HFF-Myc (cell line): ENCODE measurements around the gene NKX2-1.

Experiments used
- DNase-seq: peaks from one replicate; pipeline ENCODE4 v3.0.0-alpha.2; 2011; ENCODE audit warnings: low read depth; ENCODE audit errors: extremely low read depth
- H3K4me3 ChIP-seq: replicated peaks from 2 replicates; pipeline ENCODE4 v1.5.1; 2011; ENCODE audit warnings: low read depth, mild to moderate bottlenecking, control low read depth, low read length
- TF ChIP-seq, protein P1 (sequence below): IDR thresholded peaks from 2 replicates; pipeline ENCODE4 v1.5.1; 2012; ENCODE audit warnings: mild to moderate bottlenecking, low read depth, low read length, control low read depth; ENCODE audit errors: missing control alignments

Gene NKX2-1

DNA sequence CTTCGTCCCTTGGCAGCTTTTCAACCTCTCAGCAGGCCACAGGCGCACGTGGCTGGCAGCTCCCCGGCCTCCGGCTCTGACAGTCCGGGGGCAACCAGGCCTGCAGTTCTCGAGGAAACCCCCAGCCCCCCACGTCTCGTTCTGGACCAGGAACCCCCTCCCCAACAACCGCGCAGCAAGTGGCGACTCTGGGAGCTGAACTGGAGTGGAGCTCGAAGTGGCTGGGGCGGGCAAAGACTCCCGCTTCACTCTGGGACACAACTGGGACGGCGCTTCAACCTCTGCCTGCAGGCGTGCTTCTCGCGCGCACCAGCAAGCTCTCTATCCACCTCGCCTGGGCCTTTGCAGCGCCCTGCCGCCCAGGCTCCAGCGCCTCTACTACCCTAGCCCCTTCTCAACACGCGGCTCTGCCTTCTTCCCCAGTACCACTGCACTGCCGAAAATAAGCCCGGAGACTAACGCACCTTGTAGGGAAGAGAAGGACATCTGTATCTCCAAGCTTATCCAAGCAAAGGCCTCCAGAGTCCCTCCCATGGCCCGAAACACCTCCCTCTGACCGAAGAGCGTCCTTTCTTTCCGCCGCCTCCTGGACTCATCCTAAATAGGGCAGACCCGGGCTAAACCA lies 2.4 kb upstream of the NKX2-1 start:
- TF ChIP-seq, protein P1, sequence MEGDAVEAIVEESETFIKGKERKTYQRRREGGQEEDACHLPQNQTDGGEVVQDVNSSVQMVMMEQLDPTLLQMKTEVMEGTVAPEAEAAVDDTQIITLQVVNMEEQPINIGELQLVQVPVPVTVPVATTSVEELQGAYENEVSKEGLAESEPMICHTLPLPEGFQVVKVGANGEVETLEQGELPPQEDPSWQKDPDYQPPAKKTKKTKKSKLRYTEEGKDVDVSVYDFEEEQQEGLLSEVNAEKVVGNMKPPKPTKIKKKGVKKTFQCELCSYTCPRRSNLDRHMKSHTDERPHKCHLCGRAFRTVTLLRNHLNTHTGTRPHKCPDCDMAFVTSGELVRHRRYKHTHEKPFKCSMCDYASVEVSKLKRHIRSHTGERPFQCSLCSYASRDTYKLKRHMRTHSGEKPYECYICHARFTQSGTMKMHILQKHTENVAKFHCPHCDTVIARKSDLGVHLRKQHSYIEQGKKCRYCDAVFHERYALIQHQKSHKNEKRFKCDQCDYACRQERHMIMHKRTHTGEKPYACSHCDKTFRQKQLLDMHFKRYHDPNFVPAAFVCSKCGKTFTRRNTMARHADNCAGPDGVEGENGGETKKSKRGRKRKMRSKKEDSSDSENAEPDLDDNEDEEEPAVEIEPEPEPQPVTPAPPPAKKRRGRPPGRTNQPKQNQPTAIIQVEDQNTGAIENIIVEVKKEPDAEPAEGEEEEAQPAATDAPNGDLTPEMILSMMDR: no peak
- DNase-seq: no peak
- no peak overlapping the region for H3K4me3 ChIP-seq

- DNase-seq: no peak
- TF ChIP-seq, protein P1: no peak
- no peak overlapping the region for H3K4me3 ChIP-seq
Measured at GRCh38 chr14:36521598-36522345, 1.7 kb upstream of the NKX2-1 start.

DNA sequence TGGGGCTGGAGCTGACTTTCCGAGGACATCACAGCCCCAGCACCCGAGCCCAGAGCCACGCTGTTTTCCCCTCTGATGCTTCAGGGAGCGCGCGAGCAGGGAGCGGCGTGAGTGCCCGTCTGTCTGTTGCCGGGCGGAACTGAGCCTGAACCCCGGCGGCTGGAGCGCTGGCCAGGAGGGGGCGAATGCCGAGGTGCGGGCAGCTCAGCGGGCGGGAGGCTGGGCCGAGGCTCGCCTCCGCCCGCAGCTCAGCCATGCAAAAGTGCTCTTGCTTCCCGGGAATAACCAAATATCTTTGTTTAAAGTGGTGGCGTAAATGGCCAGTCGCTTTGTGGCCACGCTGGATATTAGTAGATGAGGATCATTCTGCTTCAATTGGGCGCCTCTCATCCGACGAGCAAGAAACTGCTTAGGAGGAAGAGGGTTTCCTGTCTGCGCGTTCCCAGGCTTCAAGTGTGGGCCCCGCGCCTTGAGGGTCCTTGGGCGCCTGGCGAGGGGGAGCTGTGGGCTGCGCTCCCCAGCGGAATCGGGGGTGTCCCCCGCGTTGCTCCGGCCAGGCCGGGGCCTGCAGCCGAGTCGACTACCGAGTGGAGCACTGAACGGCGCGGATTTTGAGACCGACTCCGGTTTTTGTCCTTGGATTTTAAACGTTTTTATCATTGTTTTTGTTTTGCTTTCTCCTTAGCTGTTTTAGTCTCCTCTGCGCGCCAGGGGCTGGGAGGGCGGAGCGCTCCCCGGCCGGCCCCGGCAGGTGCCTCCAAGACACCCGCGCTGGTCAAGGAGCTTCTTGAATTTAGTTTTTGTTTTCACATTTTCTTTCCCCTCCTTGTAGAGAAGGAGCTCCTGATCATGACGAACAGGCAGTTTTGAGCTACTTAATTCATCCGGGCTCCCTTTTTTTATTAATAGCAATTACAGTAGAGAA lies 831 bp upstream of the NKX2-1 start:
- no peak overlapping the region for H3K4me3 ChIP-seq
- TF ChIP-seq, protein P1: peak; percentile 41
- DNase-seq: no peak

- TF ChIP-seq, protein P1: no peak
- no peak for DNase-seq
- H3K4me3 ChIP-seq: no peak overlapping the region
Measured at GRCh38 chr14:36518586-36519430, 1.2 kb downstream of the NKX2-1 start.

- no peak overlapping the region for H3K4me3 ChIP-seq
- TF ChIP-seq, protein P1: no peak
- DNase-seq: no peak
Measured at GRCh38 chr14:36518031-36518585, 1.9 kb downstream of the NKX2-1 start.
